OCI-LY3 (cell line): ENCODE measurements around the gene RNF111.

Source experiments
- H2AFZ ChIP-seq: fragments of 200-600, 300-600 bp; shearing (Covaris generic); 2 replicates; pipeline ENCODE4 v1.6.0; 2014; ENCODE audit warnings: antibody characterized with exemption, low read depth, low read length
- H3K27ac ChIP-seq: fragments of 200-600, 300-600 bp; sonication (generic); 2 replicates; pipeline ENCODE4 v1.5.1; 2014; ENCODE audit warnings: mild to moderate bottlenecking, low read length, moderate library complexity, mixed read lengths
- H3K27me3 ChIP-seq: fragments of 200-600, 300-600 bp; sonication (generic); 2 replicates; pipeline ENCODE4 v1.6.1; 2014; ENCODE audit warnings: low read depth, low read length, mixed read lengths
- H3K36me3 ChIP-seq: fragments of 200-600, 300-600 bp; sonication (generic); replicated peaks from 2 replicates; pipeline ENCODE3; 2014; ENCODE audit warnings: low read depth, low read length, mixed read lengths
- H3K4me1 ChIP-seq: fragments of 300-600, 200-600 bp; sonication (generic); 2 replicates; pipeline ENCODE4 v1.6.1; 2014; ENCODE audit warnings: low read length, mixed read lengths
- H3K4me2 ChIP-seq: fragments of 200-600, 300-600 bp; sonication (generic); 2 replicates; pipeline ENCODE4 v1.6.1; 2014; ENCODE audit warnings: low read length, mixed read lengths
- H3K4me3 ChIP-seq: fragments of 300-600, 200-600 bp; sonication (generic); 2 replicates; pipeline ENCODE4 v1.5.1; 2014; ENCODE audit warnings: antibody characterized with exemption, mild to moderate bottlenecking, low read length, moderate library complexity
- H3K79me2 ChIP-seq: fragments of 300-600, 200-600 bp; shearing (Covaris generic); 2 replicates; pipeline ENCODE4 v1.6.1; 2014; ENCODE audit warnings: mild to moderate bottlenecking, low read length, mixed read lengths
- H3K9ac ChIP-seq: fragments of 300-600, 200-600 bp; shearing (Covaris generic); 2 replicates; pipeline ENCODE4 v1.6.0; 2014; ENCODE audit warnings: mild to moderate bottlenecking, low read length, moderate library complexity
- H3K9me3 ChIP-seq: fragments of 200-600, 300-600 bp; shearing (Covaris generic); 2 replicates; pipeline ENCODE4 v1.6.1; 2014; ENCODE audit warnings: low read length, mixed read lengths; ENCODE audit not compliant: insufficient read depth
- H4K20me1 ChIP-seq: fragments of 200-600, 300-600 bp; sonication (generic); 2 replicates; pipeline ENCODE4 v1.6.1; 2016; ENCODE audit warnings: low read length, mixed read lengths; ENCODE audit not compliant: insufficient read depth
- EZH2phosphoT487 ChIP-seq: fragments of 200-600 bp; shearing (Covaris generic); IDR thresholded peaks from 2 replicates; pipeline ENCODE4 v1.6.1; 2018; ENCODE audit warnings: antibody characterized with exemption, mixed run types, low read depth
- TF ChIP-seq, protein P1 (sequence below): fragments of 200-600, 300-600 bp; sonication (generic); IDR thresholded peaks from 2 replicates; pipeline ENCODE4 v1.5.1; 2014; ENCODE audit warnings: antibody characterized with exemption, low read length, low read depth

RNF111 gene

DNA sequence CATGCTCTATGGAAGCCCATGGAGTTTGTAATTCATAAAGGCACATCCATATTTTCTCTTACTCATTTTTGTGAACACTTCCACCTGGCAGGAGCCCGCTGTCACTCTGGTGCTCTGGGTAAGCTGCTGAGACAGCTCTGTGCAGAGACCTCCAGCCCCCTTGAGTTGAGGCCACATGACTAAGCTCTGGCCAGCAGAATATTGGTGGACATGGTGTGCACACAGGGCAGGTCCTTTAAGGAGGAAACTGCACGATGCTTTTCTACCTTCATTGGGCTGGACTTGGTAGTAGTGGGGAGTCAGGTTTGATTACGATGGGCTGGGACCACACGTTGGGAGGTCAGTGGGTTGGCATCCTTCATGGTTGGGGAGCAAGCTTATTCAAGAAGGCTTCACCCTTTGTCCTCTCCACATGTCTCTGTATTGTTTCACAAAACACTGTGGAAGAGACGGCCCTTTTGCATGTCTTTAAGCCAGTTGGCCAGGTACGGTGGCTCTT lies 146.5 kb downstream of the RNF111 start:
- Histone ChIP-seq H3K36me3 (peaks cover 52% of the 10 kb centered on the region), H3K9ac (no peak overlapping the region)

DNA sequence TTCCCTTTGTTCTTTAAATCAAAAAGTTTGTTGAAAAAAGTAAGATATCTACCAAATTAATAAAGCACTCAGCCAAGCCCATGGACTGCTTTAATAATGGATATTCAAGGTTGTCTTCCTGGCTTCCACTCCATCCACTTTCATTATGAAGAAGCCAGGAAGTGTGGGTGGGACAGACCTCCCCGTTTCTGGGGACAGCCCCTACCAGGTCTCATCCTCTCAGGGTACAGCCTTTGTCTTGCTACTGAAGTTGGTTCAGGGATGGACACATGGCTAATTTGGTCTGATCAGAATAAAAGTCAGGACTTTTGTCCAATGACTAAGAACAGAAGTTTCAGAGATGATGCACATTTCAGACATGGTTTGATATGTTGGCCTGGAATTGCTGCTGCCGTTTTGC lies 150.1 kb downstream of the RNF111 start:
- Histone ChIP-seq H3K4me3 (no peak overlapping the region), H3K27ac (no peak overlapping the region), H3K9me3 (no peaks in the 10 kb centered on the region), H3K9ac (no peak overlapping the region), H3K79me2 (no peaks in the 10 kb centered on the region), H3K27me3 (no peaks in the 10 kb centered on the region), H3K36me3 (peaks cover 37% of the 10 kb centered on the region), H3K4me2 (peak overlapping the region; percentile 11; the same call in 1 of the 2 replicates), H4K20me1 (no peaks in the 10 kb centered on the region), H3K4me1 (peaks cover 24% of the 10 kb centered on the region), H2AFZ (no peak overlapping the region)
- no peak for TF ChIP-seq EZH2phosphoT487
- TF ChIP-seq, protein P1, sequence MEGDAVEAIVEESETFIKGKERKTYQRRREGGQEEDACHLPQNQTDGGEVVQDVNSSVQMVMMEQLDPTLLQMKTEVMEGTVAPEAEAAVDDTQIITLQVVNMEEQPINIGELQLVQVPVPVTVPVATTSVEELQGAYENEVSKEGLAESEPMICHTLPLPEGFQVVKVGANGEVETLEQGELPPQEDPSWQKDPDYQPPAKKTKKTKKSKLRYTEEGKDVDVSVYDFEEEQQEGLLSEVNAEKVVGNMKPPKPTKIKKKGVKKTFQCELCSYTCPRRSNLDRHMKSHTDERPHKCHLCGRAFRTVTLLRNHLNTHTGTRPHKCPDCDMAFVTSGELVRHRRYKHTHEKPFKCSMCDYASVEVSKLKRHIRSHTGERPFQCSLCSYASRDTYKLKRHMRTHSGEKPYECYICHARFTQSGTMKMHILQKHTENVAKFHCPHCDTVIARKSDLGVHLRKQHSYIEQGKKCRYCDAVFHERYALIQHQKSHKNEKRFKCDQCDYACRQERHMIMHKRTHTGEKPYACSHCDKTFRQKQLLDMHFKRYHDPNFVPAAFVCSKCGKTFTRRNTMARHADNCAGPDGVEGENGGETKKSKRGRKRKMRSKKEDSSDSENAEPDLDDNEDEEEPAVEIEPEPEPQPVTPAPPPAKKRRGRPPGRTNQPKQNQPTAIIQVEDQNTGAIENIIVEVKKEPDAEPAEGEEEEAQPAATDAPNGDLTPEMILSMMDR, result no peak

More for the DNA sequence above, 146.5 kb downstream of the RNF111 start:
- H3K27ac ChIP-seq, result no peak overlapping the region
- no peak overlapping the region for H3K4me3 ChIP-seq
- no peaks in the 10 kb centered on the region for H3K27me3 ChIP-seq
- H3K79me2 ChIP-seq, result peaks cover 9% of the 10 kb centered on the region
- TF ChIP-seq, protein P1, result no peak
- TF ChIP-seq EZH2phosphoT487, result no peak
- H3K4me2 ChIP-seq, result no peak overlapping the region
- peaks cover 13% of the 10 kb centered on the region for H3K4me1 ChIP-seq
- H4K20me1 ChIP-seq, result no peaks in the 10 kb centered on the region
- no peak overlapping the region for H2AFZ ChIP-seq
- H3K9me3 ChIP-seq, result no peaks in the 10 kb centered on the region

DNA sequence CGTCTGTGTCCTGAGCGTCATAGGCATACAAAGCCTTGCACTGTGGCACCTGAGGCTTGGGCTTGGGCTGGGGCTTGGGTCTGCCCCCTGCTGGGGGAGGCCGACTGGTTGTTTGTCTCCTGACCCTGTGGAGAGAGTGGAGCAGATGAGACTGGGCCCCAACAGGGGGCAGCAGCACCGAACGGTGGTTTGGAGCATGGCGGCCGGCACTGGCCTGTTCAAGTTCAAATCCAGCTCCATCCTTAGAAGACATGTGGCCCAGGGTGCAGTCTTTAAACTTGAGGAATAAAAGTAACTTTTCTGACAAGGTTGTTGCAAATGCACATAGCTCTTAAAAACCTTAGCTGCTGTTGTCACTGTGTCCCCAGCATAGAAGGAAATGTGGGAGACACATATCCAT lies 150.8 kb downstream of the RNF111 start:
- Histone ChIP-seq H3K9me3 (no peaks in the 10 kb centered on the region), H2AFZ (no peak overlapping the region), H3K27me3 (no peaks in the 10 kb centered on the region), H3K4me3 (no peak overlapping the region), H3K27ac (no peak overlapping the region), H3K79me2 (no peaks in the 10 kb centered on the region), H3K4me1 (peaks cover 24% of the 10 kb centered on the region), H3K36me3 (peaks cover 35% of the 10 kb centered on the region), H3K9ac (no peak overlapping the region), H4K20me1 (no peaks in the 10 kb centered on the region), H3K4me2 (no peak overlapping the region; the same call in 1 of the 2 replicates)
- TF ChIP-seq, protein P1, result peak; percentile 90
- TF ChIP-seq EZH2phosphoT487, result no peak

DNA sequence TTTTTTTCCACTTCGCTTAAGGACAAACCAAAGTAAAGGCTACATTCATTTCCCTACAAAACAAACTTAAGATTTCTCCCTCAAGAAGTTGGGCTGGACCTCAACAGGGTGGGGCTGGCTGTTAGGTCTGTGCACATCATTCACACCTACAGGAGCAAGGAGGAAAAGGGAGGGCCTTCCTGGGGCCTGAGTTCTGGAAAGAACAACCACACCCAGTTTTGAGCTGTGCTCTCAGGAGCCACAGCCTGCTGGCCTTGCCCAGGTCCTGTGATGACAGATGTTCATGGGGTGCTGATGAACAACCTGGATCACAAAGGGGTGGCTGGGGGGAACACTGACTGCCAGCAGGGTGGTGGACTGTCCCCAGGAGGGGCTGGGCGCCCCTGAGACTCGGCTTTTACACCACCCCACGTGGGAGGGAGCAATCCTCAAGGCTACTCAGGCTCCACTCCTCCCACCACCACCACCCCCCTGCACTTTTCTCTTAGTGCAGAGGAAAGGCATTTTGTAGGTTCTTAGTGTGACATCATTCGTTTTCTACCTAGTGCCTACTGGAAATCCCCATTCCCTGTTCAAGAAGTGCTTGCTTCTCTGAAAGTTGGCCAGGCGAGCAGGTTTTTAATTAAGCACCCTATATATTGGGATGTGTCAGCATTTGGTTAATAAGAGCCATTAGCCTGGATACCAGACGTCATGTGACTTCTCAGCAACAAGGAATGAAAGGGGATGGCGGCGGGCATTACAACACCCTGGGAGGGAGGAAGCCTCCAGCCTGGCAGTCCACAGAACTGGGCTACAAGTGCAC lies 153.2 kb downstream of the RNF111 start:
- Histone ChIP-seq H3K36me3 (peaks cover 15% of the 10 kb centered on the region), H3K4me3 (no peak overlapping the region), H3K27ac (peak overlapping the region; percentile 4; the same call in 1 of the 2 replicates), H3K79me2 (no peaks in the 10 kb centered on the region), H3K9me3 (no peaks in the 10 kb centered on the region), H4K20me1 (no peaks in the 10 kb centered on the region), H3K4me1 (peaks cover 24% of the 10 kb centered on the region), H3K9ac (no peak overlapping the region), H3K27me3 (no peaks in the 10 kb centered on the region), H2AFZ (no peak overlapping the region), H3K4me2 (0 out of 2 replicates have a peak overlapping the region, but pooled peaks have one; percentile 12)
- TF ChIP-seq, protein P1, result no peak
- TF ChIP-seq EZH2phosphoT487, result no peak
